ENCODE results near the gene PNMA1.

The PNMA1 gene

GRCh38 chr14:73749706-73750530 is 35.7 kb upstream of the PNMA1 start:
- no peak for DNase-seq (ENCODE audit: extremely low read depth, low read depth)
- no peak for TF ChIP-seq CTCF (IDR thresholded peaks at IDR 0.05; ENCODE audit: low read depth, low read length)

GRCh38 chr14:73748858-73749357 is 34.7 kb upstream of the PNMA1 start:
- no peak for TF ChIP-seq CTCF (IDR thresholded peaks at IDR 0.05; ENCODE audit: low read depth, low read length)
- DNase-seq (ENCODE audit: extremely low read depth, low read depth): no peak

- TF ChIP-seq CTCF (IDR thresholded peaks at IDR 0.05; ENCODE audit: low read depth, low read length): no peak
- DNase-seq (ENCODE audit: extremely low read depth, low read depth): no peak
Measured at GRCh38 chr14:73747379-73748211, 33.4 kb upstream of the PNMA1 start.

- peak; percentile 8 for TF ChIP-seq CTCF (IDR thresholded peaks at IDR 0.05; ENCODE audit: low read depth, low read length)
- no peak for DNase-seq (ENCODE audit: extremely low read depth, low read depth)
Measured at GRCh38 chr14:73746520-73747378, 32.6 kb upstream of the PNMA1 start.

GRCh38 chr14:73745571-73746519 is 31.7 kb upstream of the PNMA1 start:
- no peak for DNase-seq (ENCODE audit: extremely low read depth, low read depth)
- no peak for TF ChIP-seq CTCF (IDR thresholded peaks at IDR 0.05; ENCODE audit: low read depth, low read length)

- no peak for DNase-seq (ENCODE audit: extremely low read depth, low read depth)
- TF ChIP-seq CTCF (IDR thresholded peaks at IDR 0.05; ENCODE audit: low read depth, low read length): no peak
Measured at GRCh38 chr14:73744874-73745529, 30.8 kb upstream of the PNMA1 start.

Measured in AG09319 (cell line).